Natural killer cell (primary cell): Measurements from ENCODE around the gene SCN11A. TPM values are rescaled to one million over a fixed set of nuclear protein-coding genes. Genes with fewer than 3 reads are reported as not detected.

Experiments
- ATAC-seq, 3 donors: fragments of 150-1000 bp in 2 of 3; fragments of 200-7000 bp in 1 of 3; cut with Tn5 transposase; 1 replicate in 1 of 3; 2 replicates in 2 of 3; pipeline ENCODE4 v1.10.0; 2021; ENCODE audit warnings: mild to moderate bottlenecking in 2 of 3, moderate library complexity in 2 of 3
- DNase-seq, 2 donors: peaks; one replicate each; pipeline versions ENCODE4 v3.0.0 to v3.0.0-alpha.2; 2013 to 2021; ENCODE audit warnings: mixed read lengths in 1 of 2
- H3K27ac ChIP-seq: one replicate; pipeline ENCODE4 v1.5.1; 2013; ENCODE audit warnings: mild to moderate bottlenecking, low read length
- H3K27me3 ChIP-seq: one replicate; pipeline ENCODE4 v1.6.1; 2013; ENCODE audit warnings: low read length; ENCODE audit not compliant: control insufficient read depth, insufficient read depth
- H3K36me3 ChIP-seq: one replicate; pipeline ENCODE4 v1.6.1; 2013; ENCODE audit warnings: low read length; ENCODE audit not compliant: control insufficient read depth, insufficient read depth
- H3K4me1 ChIP-seq: one replicate; pipeline ENCODE4 v1.6.1; 2013; ENCODE audit warnings: low read length; ENCODE audit not compliant: control insufficient read depth, insufficient read depth
- H3K4me3 ChIP-seq: one replicate; pipeline ENCODE4 v1.5.1; 2013; ENCODE audit warnings: low read length
- H3K9me3 ChIP-seq: one replicate; pipeline ENCODE4 v1.6.1; 2013; ENCODE audit warnings: low read length; ENCODE audit not compliant: control insufficient read depth, insufficient read depth
- H3K27ac Mint-ChIP-seq, 2 donors: one replicate each; pipeline ENCODE4 v1.8.0; 2022; ENCODE audit warnings: mild to moderate bottlenecking in 2 of 2, mixed read lengths in 2 of 2, moderate library complexity in 1 of 2
- H3K27me3 Mint-ChIP-seq, 2 donors: one replicate each; pipeline ENCODE4 v1.8.0; 2022; ENCODE audit warnings: low read depth in 2 of 2, mixed read lengths in 2 of 2
- H3K36me3 Mint-ChIP-seq: one replicate; pipeline ENCODE4 v1.8.0; 2022; ENCODE audit warnings: mixed read lengths
- H3K4me1 Mint-ChIP-seq, 2 donors: one replicate each; pipeline ENCODE4 v1.8.0; 2022; ENCODE audit warnings: mixed read lengths in 2 of 2
- H3K4me3 Mint-ChIP-seq: one replicate; pipeline ENCODE4 v1.8.0; 2022; ENCODE audit warnings: mild to moderate bottlenecking, moderate library complexity, mixed read lengths
- H3K9me3 Mint-ChIP-seq, 2 donors: one replicate each; pipeline ENCODE4 v1.8.0; 2022; ENCODE audit warnings: mixed read lengths in 2 of 2
- WGBS: methylation state at CpG from one replicate; pipeline ENCODE4 v1.1.7; 2013; ENCODE audit warnings: missing lambda C conversion rate; ENCODE audit not compliant: insufficient coverage; 5-methylcytosine and 5-hydroxymethylcytosine counted together
- intact Hi-C: fragments of 100-400 bp; cut with micrococcal nuclease; formaldehyde crosslinking; loops from one replicate; pipeline ENCODE4 v1.14.2; 2022
- total RNA-seq, 4 donors: library from RNA; stranded (reverse); fragments of 120-200 nt in 1 of 4; gene quantifications; one replicate each; pipeline versions ENCODE4 v1.2.3 to v1.2.4, GENCODE V29; 2013 to 2022
- TF ChIP-seq, protein P1 (sequence below): fragments of 200-600 bp; IDR thresholded peaks from one replicate; pipeline ENCODE4 v1.8.0; 2022; ENCODE audit warnings: antibody characterized with exemption

Gene SCN11A
- total RNA-seq, 3 donors from 2014 or later (not counting 1 experiment from before 2014, with no cell fraction given): 0.07 to 0.08 TPM; not detected in 1

DNA sequence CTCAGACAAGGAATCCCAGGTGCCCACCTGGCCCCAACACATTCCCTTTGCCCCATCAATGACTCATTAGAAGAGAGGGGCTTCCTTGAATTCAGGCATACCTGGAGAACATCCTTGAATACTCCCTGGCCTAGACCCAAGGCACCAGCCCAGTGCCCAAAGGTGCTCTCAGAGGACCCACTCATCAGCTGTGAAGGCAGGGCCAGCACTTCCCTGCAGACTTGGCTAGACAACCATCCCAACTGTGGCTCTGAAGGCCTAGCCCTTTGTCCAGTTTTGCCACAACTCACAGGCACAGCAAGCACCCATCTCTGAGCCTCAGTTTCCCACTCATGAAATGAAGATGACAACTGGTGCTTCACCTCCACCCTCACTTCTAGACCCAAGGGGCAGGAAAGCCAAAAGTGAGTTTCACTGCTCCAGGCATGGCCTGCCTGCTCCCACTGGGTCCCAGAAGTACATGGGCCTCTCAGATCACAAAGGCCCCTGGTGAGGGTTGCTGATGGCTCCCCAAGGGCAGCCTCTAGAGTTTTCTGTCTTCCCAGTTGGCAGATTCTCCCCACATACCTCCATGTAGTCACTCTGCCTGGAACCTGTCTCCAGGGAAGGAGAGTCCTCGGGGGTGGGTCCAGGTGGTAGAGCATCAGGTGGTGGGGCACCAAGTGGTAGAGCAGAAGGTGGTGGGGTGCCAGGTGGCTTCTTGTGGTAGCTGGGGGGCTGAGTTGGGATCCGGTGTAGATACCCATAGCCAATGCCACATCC is 48.2 kb upstream of the SCN11A start:
- peaks cover under 1% of the 10 kb centered on the region for H3K36me3 Mint-ChIP-seq
- peaks cover 34% of the 10 kb centered on the region for H3K36me3 ChIP-seq
- TF ChIP-seq, protein P1, sequence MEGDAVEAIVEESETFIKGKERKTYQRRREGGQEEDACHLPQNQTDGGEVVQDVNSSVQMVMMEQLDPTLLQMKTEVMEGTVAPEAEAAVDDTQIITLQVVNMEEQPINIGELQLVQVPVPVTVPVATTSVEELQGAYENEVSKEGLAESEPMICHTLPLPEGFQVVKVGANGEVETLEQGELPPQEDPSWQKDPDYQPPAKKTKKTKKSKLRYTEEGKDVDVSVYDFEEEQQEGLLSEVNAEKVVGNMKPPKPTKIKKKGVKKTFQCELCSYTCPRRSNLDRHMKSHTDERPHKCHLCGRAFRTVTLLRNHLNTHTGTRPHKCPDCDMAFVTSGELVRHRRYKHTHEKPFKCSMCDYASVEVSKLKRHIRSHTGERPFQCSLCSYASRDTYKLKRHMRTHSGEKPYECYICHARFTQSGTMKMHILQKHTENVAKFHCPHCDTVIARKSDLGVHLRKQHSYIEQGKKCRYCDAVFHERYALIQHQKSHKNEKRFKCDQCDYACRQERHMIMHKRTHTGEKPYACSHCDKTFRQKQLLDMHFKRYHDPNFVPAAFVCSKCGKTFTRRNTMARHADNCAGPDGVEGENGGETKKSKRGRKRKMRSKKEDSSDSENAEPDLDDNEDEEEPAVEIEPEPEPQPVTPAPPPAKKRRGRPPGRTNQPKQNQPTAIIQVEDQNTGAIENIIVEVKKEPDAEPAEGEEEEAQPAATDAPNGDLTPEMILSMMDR: no peak

DNA sequence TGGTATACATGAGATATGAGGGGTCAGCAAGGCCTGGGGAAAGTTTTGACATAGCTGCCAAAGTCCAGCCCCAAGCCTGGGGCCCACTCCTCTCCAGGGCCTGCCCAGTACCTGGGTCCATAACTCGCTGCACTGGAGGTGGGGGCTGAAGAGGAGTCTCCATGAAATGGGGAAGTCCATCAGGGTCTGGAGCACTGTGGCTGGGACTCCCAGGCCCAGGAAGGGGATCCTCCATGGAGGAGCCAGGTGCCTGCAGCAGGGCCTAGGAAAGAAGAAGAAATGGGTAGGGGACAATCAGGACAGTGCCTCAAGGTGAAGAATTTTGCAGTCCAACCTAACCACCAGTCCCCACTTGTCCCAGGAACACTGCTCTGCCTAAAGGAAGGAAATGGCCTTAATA is 47.5 kb upstream of the SCN11A start:
- TF ChIP-seq, protein P1: no peak
- Histone ChIP-seq H3K4me3 (no peak overlapping the region), H3K36me3 (peaks cover 40% of the 10 kb centered on the region), H3K27me3 (no peaks in the 10 kb centered on the region), H3K9me3 (no peaks in the 10 kb centered on the region), H3K27ac (no peak overlapping the region), H3K4me1 (peaks cover 5% of the 10 kb centered on the region)
- peaks cover 8% of the 10 kb centered on the region for H3K36me3 Mint-ChIP-seq
- no peak overlapping the region for H3K4me3 Mint-ChIP-seq
- 90% methylated on average over 1 of the region's 1 CpG for WGBS
- intact Hi-C loops: no loop called here
- no peak overlapping the region for H3K27ac Mint-ChIP-seq
- H3K4me1 Mint-ChIP-seq: peaks cover 0 to 20% of the 10 kb centered on the region in 2 donors
- DNase-seq (no peak), ATAC-seq (no peak)
- no peaks in the 10 kb centered on the region for H3K9me3 Mint-ChIP-seq
- H3K27me3 Mint-ChIP-seq: no peaks in the 10 kb centered on the region

More for the DNA sequence above, 48.2 kb upstream of the SCN11A start:
- no peak overlapping the region for H3K27ac Mint-ChIP-seq
- 92% methylated on average over 2 of the region's 2 CpGs for WGBS
- H3K27ac ChIP-seq: no peak overlapping the region
- no peaks in the 10 kb centered on the region for H3K9me3 ChIP-seq
- no peaks in the 10 kb centered on the region for H3K27me3 ChIP-seq
- ATAC-seq (no peak), DNase-seq (no peak)
- peaks cover 5% of the 10 kb centered on the region for H3K4me1 ChIP-seq
- H3K4me3 ChIP-seq: no peak overlapping the region
- H3K9me3 Mint-ChIP-seq: no peaks in the 10 kb centered on the region
- no peak overlapping the region for H3K4me3 Mint-ChIP-seq
- H3K27me3 Mint-ChIP-seq: peaks cover 0 to 2% of the 10 kb centered on the region in 2 donors
- intact Hi-C loops: loop anchor here (10.0 kb wide), 1 partner anchor 85 kb away; no protein-coding TSS in a partner anchor
- H3K4me1 Mint-ChIP-seq: peaks cover under 1 to 22% of the 10 kb centered on the region in 2 donors

DNA sequence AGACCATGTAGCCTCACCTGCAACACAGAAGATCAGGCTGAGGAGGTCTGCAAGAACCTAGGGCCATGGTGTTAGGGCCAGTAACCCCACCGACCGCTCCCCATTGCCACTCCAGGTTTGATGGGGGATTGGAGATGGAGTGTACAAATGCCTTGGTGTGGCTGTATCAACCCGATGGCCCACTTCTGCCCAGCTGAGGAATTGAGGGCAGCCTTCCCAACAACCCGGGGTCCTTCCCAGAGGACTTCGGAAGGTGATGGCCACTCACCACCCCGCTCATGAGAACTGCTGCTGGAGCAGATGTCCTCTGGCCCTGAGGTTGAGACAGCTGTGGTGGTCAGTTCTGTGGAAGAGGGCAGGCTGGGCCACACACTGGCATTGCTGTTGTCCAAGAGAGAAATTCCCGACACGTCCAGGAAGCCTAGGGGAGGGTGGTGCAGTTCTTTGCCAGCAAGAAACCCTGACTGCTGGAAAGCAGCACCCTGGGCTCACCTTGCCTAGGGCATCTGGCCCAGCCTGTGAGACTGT is 46.8 kb upstream of the SCN11A start:
- Histone ChIP-seq H3K27ac (no peak overlapping the region), H3K9me3 (no peaks in the 10 kb centered on the region), H3K36me3 (peaks cover 46% of the 10 kb centered on the region), H3K27me3 (no peaks in the 10 kb centered on the region), H3K4me1 (peaks cover 5% of the 10 kb centered on the region), H3K4me3 (no peak overlapping the region)
- Mint-ChIP-seq H3K9me3 (no peaks in the 10 kb centered on the region), H3K27ac (no peak overlapping the region), H3K4me3 (no peak overlapping the region), H3K36me3 (peaks cover 15% of the 10 kb centered on the region), H3K4me1 (peaks cover 0 to 20% of the 10 kb centered on the region in 2 donors), H3K27me3 (no peaks in the 10 kb centered on the region)
- 97% methylated on average over 8 of the region's 8 CpGs for WGBS
- intact Hi-C loops: no loop called here
- TF ChIP-seq, protein P1: no peak
- DNase-seq (no peak), ATAC-seq (peak in 1 of 3 donors; percentile 1)
